Measurements from ENCODE around the gene ANKS3.

Gene ANKS3

DNA sequence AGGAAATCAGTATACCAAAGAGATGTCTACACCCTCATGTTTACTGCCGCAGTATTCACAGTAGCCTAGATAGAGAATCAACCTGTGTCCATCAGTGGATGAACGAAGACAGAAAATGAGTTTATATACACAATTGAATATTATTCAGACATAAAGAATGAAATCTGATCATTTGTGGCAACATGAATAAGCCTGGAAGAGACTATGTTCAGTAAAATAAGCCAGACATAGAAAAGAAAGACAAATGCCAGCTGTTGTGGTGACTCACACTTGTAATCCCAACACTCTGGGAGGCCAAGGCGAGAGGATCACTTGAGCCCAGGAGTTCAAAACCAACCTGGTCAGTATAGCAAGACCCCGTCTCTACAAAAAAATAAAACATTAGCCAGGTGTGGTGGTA is 24.6 kb downstream of the ANKS3 start:
- TF ChIP-seq Cebpa-rat (IDR thresholded peaks at IDR 0.05), result no peak
- H3K4me2 ChIP-seq, result no peak overlapping the region
- no peaks in the 10 kb centered on the region for H4K20me1 ChIP-seq
- H3K27ac ChIP-seq, result no peak overlapping the region
- no peak overlapping the region for H3K4me3 ChIP-seq
- H3K4me1 ChIP-seq, result no peaks in the 10 kb centered on the region
- no peak overlapping the region for H3K9ac ChIP-seq
- H3K27me3 ChIP-seq, result no peaks in the 10 kb centered on the region
- H3K9me3 ChIP-seq, result no peaks in the 10 kb centered on the region
- peaks cover 80% of the 10 kb centered on the region for H3K36me3 ChIP-seq

DNA sequence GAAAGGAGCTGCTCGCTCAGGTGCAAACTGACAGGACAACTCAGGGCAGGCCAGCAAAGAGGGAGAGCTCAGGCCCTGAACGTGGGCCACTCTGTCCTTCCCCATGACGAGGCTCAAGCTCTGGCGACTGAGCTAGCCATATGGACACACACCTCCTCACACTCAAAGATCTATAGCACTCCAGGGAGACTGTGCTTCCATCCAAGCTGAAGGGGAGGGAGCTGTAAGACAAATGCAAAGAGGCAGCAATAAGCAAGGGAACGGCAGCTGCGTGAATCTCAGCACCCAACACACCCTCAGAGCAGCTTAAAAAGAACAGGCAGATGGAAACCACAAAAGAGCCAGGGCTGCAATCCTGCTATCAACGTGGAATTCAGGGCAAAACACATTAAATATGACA is 27.2 kb downstream of the ANKS3 start:
- H3K36me3 ChIP-seq, result peaks cover 81% of the 10 kb centered on the region
- H3K4me2 ChIP-seq, result no peak overlapping the region
- no peak overlapping the region for H3K4me3 ChIP-seq
- TF ChIP-seq Cebpa-rat (IDR thresholded peaks at IDR 0.05), result no peak
- 0 out of 2 replicates have a peak overlapping the region, but pooled peaks have one; percentile 34 for H3K9ac ChIP-seq
- H3K27ac ChIP-seq, result no peak overlapping the region
- no peaks in the 10 kb centered on the region for H3K9me3 ChIP-seq
- H3K4me1 ChIP-seq, result peaks cover 5% of the 10 kb centered on the region; the same call in 1 of the 2 replicates
- no peaks in the 10 kb centered on the region for H4K20me1 ChIP-seq
- no peaks in the 10 kb centered on the region for H3K27me3 ChIP-seq

DNA sequence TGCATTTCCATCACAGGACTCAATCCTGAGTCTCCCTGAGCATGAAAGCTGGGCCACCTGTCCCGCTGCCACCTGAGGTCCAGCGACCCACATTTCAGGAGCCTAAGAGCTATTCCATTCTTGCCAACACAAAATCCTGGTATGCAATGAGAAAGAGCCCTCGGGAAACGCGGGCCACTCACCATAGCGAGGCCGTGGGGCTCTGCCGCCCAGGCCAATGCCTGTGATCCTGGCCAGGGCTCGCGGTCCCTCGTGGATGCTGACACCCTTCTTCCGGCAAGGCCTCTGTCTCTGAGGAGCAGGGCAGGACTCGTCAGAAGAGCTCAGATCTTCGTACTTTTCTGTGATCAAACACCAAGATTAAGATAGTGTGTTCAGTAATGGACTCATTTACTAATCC is 29.2 kb downstream of the ANKS3 start:
- Histone ChIP-seq H3K36me3 (peaks cover 82% of the 10 kb centered on the region), H3K4me1 (peaks cover 5% of the 10 kb centered on the region; the same call in 1 of the 2 replicates), H3K9ac (no peak overlapping the region), H4K20me1 (no peaks in the 10 kb centered on the region), H3K27me3 (no peaks in the 10 kb centered on the region), H3K9me3 (no peaks in the 10 kb centered on the region), H3K4me2 (no peak overlapping the region), H3K4me3 (no peak overlapping the region), H3K27ac (no peak overlapping the region)
- no peak for TF ChIP-seq Cebpa-rat (IDR thresholded peaks at IDR 0.05)

DNA sequence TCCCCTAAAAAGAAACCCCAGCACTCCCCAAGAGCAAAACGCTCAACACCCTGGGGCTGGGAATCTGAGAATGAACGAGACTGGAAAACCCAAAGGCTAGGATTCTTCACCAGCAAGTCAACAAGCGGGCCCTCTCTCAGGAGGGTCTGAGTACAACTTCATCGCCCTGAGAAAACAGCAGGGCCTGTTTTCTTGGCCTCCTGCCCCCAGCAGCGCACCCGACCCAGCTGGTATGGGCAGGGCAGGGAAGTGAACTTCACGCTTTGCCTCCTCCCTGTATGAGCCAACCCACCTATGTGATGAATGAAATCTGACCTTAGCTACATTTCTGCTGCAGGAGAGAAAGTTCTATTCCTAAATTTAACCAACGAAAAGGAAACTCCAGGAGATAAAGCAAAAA is 29.6 kb downstream of the ANKS3 start:
- Histone ChIP-seq H3K4me2 (no peak overlapping the region), H3K4me3 (no peak overlapping the region), H3K4me1 (peaks cover 5% of the 10 kb centered on the region; the same call in 1 of the 2 replicates), H3K36me3 (peaks cover 82% of the 10 kb centered on the region), H4K20me1 (no peaks in the 10 kb centered on the region), H3K27ac (no peak overlapping the region), H3K9ac (no peak overlapping the region), H3K27me3 (no peaks in the 10 kb centered on the region), H3K9me3 (no peaks in the 10 kb centered on the region)
- TF ChIP-seq Cebpa-rat (IDR thresholded peaks at IDR 0.05), result no peak

DNA sequence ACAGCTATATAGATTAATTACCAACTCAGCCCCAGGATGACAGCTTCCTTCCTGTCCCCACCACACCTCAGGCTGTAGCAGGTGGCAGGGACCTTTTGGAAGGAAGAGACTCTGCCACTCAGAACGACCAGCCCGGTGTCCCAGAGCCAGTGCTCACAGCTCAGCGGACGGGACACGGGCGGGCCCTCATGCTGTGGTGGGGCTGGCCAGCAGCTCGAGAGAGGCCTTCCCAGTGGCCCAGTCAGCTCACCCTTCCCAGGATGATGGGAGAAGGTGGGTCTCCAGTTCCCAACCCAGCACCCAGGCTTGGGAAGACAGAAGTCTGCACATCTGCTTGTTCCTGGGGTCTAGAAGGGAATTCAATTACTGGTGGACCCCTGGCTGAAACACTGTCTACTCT is 30.2 kb downstream of the ANKS3 start:
- no peak overlapping the region for H3K9ac ChIP-seq
- peaks cover 5% of the 10 kb centered on the region; the same call in 1 of the 2 replicates for H3K4me1 ChIP-seq
- H3K9me3 ChIP-seq, result no peaks in the 10 kb centered on the region
- no peaks in the 10 kb centered on the region for H3K27me3 ChIP-seq
- H3K4me2 ChIP-seq, result 0 out of 2 replicates have a peak overlapping the region, but pooled peaks have one; percentile 4
- peaks cover 82% of the 10 kb centered on the region for H3K36me3 ChIP-seq
- TF ChIP-seq Cebpa-rat (IDR thresholded peaks at IDR 0.05), result no peak
- H3K27ac ChIP-seq, result no peak overlapping the region
- no peaks in the 10 kb centered on the region for H4K20me1 ChIP-seq
- no peak overlapping the region for H3K4me3 ChIP-seq

DNA sequence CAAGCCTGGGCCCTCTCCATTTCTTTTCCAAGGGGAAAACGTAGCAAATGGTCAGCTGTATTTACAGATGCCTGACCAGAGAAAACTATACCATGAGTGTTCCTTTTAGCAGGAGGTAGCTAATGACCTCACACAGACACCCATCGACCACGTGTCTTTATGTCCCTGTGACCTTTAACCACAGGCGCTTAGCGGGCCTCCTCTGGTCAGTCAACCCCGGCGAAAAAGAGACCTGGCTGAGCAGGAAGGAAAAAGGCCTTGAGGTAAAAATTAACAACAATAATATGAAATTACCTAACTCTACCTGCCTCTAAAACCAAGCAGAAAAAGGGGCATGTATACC is 31.6 kb downstream of the ANKS3 start:
- Histone ChIP-seq H3K4me1 (peaks cover 5% of the 10 kb centered on the region; the same call in 1 of the 2 replicates), H3K9ac (no peak overlapping the region), H3K9me3 (no peaks in the 10 kb centered on the region), H3K27me3 (no peaks in the 10 kb centered on the region), H3K4me2 (no peak overlapping the region), H3K4me3 (no peak overlapping the region), H3K27ac (no peak overlapping the region), H3K36me3 (peaks cover 92% of the 10 kb centered on the region), H4K20me1 (peaks cover 8% of the 10 kb centered on the region; the same call in 1 of the 2 replicates)
- TF ChIP-seq Cebpa-rat (IDR thresholded peaks at IDR 0.05), result no peak

DNA sequence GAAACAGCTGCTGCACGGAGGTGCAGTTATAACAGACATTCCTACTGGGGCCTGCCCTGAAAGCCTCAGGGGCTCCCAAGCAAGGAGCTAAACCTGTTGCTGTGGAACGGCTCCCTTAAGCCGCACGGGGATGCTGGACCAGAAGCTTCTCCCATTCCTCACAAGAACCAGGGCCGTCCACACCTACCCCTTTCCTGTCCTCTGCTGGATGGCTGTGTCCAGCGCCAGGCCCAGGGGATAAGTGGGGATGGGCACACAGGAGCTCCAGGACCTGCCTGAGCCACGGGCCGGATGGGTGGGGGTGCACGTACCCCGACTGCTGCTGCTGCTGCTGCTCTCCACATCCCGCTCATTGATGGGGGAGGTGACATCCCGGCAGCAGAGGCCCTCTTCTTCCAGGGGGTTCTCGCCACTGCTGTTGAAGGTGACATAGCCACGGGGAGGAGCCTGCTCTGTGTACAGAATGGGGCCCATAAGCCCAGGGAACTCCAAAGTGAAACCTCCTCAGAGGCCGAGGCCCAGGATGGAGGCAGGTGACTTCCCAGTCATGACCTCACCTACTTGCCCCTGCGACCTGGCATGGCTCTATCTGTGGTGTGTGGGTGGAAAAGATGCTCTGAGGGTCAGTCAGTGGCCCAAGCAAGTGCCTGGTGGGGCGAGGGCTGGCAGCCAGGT is 32.1 kb downstream of the ANKS3 start:
- H3K9me3 ChIP-seq, result no peaks in the 10 kb centered on the region
- no peak overlapping the region for H3K4me3 ChIP-seq
- H3K4me2 ChIP-seq, result no peak overlapping the region
- no peak overlapping the region for H3K27ac ChIP-seq
- H4K20me1 ChIP-seq, result peaks cover 13% of the 10 kb centered on the region
- H3K9ac ChIP-seq, result no peak overlapping the region
- no peaks in the 10 kb centered on the region for H3K27me3 ChIP-seq
- H3K4me1 ChIP-seq, result peaks cover 5% of the 10 kb centered on the region; the same call in 1 of the 2 replicates
- H3K36me3 ChIP-seq, result peaks cover 92% of the 10 kb centered on the region
- no peak for TF ChIP-seq Cebpa-rat (IDR thresholded peaks at IDR 0.05)

DNA sequence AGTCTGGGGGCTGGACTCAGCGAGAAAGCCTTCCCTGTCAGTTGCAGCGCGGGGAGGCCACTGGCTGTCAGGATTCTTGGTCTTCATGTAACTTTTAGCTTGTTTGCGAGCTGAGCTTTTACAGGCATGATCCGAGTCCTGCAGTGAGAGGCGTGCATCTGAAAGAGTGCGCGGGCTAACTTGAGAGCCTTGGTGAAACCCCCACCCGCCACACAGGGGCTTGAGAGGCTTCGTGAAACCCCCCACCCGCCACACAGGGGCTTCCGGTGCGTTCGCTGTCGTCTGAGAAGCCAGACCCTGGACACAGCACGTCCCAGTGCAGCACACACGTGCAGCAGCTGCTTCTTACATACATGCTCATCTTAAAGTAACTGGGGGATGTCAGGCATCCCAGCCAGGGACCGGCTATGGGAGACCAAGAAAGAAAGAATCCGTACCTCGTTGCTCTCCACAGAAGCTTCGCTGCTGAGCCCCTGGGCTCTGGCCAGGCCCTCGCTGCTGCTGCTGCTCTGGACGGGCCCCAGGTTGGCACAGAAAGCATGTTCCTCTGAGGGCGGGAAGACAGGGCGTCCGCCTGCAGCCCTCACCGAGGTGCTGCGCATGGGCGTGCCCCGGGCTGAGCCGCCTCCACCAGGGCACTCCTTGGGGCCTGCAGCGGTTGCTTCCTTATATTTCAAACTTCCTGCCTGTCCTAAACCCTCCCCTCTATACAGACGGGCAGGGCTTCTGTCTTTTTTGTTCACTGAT is 32.9 kb downstream of the ANKS3 start:
- Histone ChIP-seq H3K4me2 (no peak overlapping the region), H3K4me1 (peaks cover 8% of the 10 kb centered on the region), H3K27ac (no peak overlapping the region), H3K9ac (no peak overlapping the region), H3K9me3 (no peaks in the 10 kb centered on the region), H3K27me3 (no peaks in the 10 kb centered on the region), H4K20me1 (peaks cover 21% of the 10 kb centered on the region), H3K4me3 (no peak overlapping the region), H3K36me3 (peaks cover 92% of the 10 kb centered on the region)
- TF ChIP-seq Cebpa-rat (IDR thresholded peaks at IDR 0.05), result no peak

DNA sequence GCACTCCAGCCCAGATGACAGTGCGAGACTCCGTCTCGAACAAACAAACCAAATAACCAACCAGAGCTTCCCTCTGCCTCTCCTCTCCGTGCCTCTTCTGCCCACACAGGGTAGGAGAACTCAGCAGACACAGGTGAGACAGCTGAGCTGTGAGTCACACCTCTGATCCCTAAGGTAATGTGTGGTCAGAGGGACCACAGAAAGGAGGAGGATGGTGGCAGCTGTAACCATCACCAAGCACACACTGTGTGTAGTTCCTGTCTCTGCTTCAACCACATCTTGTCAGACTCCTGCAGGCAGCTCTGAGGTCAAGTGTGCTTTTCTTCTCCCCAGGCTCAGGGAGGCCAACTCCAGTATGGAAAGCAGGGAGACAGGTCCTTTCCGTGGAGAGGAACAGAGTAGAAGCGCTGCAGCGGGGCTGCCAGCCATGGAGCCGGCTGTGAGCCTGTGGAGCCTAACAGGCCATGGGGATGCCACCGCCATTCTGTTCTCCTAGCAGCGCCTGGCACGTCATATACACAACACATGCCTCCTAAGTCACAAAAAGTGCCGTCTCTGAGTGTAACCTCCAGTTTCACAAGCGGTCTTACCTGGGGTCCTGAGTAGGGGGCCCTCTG is 33.6 kb downstream of the ANKS3 start:
- H3K36me3 ChIP-seq, result peaks cover 94% of the 10 kb centered on the region
- peaks cover 15% of the 10 kb centered on the region for H3K4me1 ChIP-seq
- H3K9ac ChIP-seq, result no peak overlapping the region
- no peak overlapping the region for H3K4me2 ChIP-seq
- TF ChIP-seq Cebpa-rat (IDR thresholded peaks at IDR 0.05), result no peak
- H3K9me3 ChIP-seq, result no peaks in the 10 kb centered on the region
- H3K27ac ChIP-seq, result no peak overlapping the region
- H3K4me3 ChIP-seq, result no peak overlapping the region
- H3K27me3 ChIP-seq, result no peaks in the 10 kb centered on the region
- H4K20me1 ChIP-seq, result peaks cover 28% of the 10 kb centered on the region

DNA sequence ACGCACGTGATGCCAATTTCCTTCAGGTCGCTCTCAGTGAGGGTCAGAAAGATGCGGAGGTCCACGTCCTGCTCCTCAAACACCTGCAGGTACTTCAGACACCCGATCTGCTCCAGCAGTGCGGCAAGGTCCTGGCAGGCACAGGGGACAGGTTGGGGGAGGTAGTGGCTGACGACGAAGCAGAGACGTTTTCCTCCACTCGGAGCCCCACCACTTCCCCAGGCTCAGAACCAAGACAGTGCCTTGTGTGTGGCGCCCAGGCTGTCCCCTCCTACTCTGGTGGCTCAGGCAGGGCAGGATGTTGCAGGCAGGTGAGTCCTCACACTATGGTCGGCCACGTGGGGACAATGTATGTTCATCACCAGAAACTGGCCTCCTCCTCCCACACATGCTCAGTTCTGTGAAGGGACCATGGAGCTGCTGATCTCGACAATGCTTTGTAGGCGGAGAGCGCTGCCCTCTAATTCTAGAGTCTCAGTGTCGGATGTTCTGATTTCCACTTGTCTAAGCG is 35.0 kb downstream of the ANKS3 start:
- peaks cover 88% of the 10 kb centered on the region for H3K36me3 ChIP-seq
- no peak overlapping the region for H3K9ac ChIP-seq
- TF ChIP-seq Cebpa-rat (IDR thresholded peaks at IDR 0.05), result no peak

More for the DNA sequence above, 35.0 kb downstream of the ANKS3 start:
- Histone ChIP-seq H3K4me3 (no peak overlapping the region), H3K9me3 (no peaks in the 10 kb centered on the region), H3K4me1 (peaks cover 25% of the 10 kb centered on the region), H3K4me2 (no peak overlapping the region), H3K27me3 (no peaks in the 10 kb centered on the region), H3K27ac (no peak overlapping the region), H4K20me1 (peaks cover 39% of the 10 kb centered on the region)

All from BLaER1 (cell line).